ENCODE data around the gene PARD6B. TPM values are rescaled to one million over a fixed set of nuclear protein-coding genes. Genes with fewer than 3 reads are reported as not detected.

The PARD6B gene
- total RNA-seq, 1 donor from 2014 or later: 4.0 TPM

DNA sequence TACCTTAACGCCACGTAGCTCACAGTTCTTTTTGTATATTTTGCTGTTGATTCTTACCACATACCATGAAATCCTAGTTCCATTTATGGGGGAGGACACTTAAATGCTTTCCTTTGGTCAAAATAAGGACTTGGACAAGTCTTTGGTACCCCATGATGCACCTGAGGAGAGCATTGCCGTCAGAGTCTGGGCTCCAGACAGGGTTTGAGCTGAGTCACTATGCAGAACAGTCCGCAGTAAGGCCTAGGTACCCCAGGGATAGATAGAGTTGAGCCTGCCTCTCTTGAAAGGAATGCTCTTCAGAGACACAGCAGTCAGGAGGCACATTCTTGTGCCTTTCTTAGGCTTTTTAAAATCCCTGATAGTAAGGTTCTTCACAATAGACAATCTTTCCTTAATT is 6.0 kb downstream of the PARD6B start:
- H3K4me1 Mint-ChIP-seq (ENCODE audit: low read depth, unreplicated experiment): peaks cover 4% of the 10 kb centered on the region
- TF ChIP-seq, protein P1, sequence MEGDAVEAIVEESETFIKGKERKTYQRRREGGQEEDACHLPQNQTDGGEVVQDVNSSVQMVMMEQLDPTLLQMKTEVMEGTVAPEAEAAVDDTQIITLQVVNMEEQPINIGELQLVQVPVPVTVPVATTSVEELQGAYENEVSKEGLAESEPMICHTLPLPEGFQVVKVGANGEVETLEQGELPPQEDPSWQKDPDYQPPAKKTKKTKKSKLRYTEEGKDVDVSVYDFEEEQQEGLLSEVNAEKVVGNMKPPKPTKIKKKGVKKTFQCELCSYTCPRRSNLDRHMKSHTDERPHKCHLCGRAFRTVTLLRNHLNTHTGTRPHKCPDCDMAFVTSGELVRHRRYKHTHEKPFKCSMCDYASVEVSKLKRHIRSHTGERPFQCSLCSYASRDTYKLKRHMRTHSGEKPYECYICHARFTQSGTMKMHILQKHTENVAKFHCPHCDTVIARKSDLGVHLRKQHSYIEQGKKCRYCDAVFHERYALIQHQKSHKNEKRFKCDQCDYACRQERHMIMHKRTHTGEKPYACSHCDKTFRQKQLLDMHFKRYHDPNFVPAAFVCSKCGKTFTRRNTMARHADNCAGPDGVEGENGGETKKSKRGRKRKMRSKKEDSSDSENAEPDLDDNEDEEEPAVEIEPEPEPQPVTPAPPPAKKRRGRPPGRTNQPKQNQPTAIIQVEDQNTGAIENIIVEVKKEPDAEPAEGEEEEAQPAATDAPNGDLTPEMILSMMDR (IDR thresholded peaks at IDR 0.05; ENCODE audit: partially characterized antibody, unreplicated experiment): no peak
- H3K4me3 Mint-ChIP-seq (ENCODE audit: unreplicated experiment): no peak overlapping the region
- no peak for DNase-seq
- H3K36me3 Mint-ChIP-seq (ENCODE audit: unreplicated experiment): no peaks in the 10 kb centered on the region
- peaks cover under 1% of the 10 kb centered on the region for H3K27me3 Mint-ChIP-seq (ENCODE audit: unreplicated experiment)
- no peak overlapping the region for H3K27ac Mint-ChIP-seq (ENCODE audit: unreplicated experiment)
- peaks cover 2% of the 10 kb centered on the region for H3K9me3 Mint-ChIP-seq (ENCODE audit: unreplicated experiment)

DNA sequence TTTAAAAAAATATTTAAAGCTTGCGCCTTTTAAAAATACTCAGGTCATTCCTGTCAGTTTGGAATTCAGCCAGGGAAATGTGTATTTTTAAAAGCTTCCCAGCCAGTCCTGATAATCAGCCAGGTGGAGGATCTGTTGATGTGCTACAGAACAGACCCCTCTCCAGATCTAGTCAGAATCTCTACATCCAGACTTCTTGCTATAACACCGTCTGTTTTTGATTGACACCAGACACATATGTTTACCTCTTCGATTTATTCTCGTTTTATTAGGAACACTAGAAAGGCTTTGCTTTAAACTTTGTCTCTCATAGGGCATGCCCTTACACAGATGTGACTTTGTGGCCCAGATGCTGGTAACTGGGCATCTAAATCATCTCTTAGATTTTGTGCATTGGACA is 11.7 kb downstream of the PARD6B start:
- DNase-seq: no peak
- Mint-ChIP-seq H3K27ac (ENCODE audit: unreplicated experiment) (peak overlapping the region; percentile 6), H3K4me1 (ENCODE audit: low read depth, unreplicated experiment) (peaks cover 9% of the 10 kb centered on the region), H3K27me3 (ENCODE audit: unreplicated experiment) (no peaks in the 10 kb centered on the region), H3K4me3 (ENCODE audit: unreplicated experiment) (no peak overlapping the region), H3K36me3 (ENCODE audit: unreplicated experiment) (no peaks in the 10 kb centered on the region), H3K9me3 (ENCODE audit: unreplicated experiment) (no peaks in the 10 kb centered on the region)
- TF ChIP-seq, protein P1 (IDR thresholded peaks at IDR 0.05; ENCODE audit: partially characterized antibody, unreplicated experiment): no peak

DNA sequence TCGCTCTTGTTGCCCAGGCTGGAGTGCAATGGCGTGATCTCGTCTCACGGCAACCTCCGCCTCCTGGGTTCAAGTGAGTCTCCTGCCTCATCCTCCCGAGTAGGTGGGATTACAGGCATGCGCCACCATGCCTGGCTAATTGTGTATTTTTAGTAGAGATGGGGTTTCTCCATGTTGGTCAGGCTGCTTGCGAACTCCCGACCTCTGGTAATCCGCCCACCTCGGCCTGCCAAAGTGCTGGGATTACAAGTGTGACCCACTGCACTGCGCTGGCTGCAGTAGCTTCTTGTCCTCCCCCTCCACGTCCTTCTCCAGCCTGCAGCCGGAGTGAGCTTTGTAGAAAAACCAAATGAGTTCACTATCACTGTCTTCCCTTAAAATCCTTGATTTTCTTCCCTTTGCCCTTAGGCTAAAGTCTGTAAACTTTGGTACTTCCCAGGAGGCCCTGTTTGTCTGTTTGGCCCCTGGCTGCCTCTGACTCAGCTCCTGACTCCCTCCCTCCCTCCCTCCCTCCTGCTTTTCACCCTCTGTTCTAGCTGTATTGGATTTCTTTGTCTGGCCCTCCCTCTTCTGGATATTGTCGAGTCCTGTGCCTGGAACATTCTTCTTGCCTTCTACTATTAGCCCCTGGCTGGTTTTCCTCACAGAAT is 12.9 kb downstream of the PARD6B start:
- H3K9me3 Mint-ChIP-seq (ENCODE audit: unreplicated experiment): no peaks in the 10 kb centered on the region
- TF ChIP-seq, protein P1 (IDR thresholded peaks at IDR 0.05; ENCODE audit: partially characterized antibody, unreplicated experiment): no peak
- peaks cover 9% of the 10 kb centered on the region for H3K4me1 Mint-ChIP-seq (ENCODE audit: low read depth, unreplicated experiment)
- H3K36me3 Mint-ChIP-seq (ENCODE audit: unreplicated experiment): no peaks in the 10 kb centered on the region
- no peak for DNase-seq
- no peak overlapping the region for H3K4me3 Mint-ChIP-seq (ENCODE audit: unreplicated experiment)
- H3K27ac Mint-ChIP-seq (ENCODE audit: unreplicated experiment): no peak overlapping the region
- no peaks in the 10 kb centered on the region for H3K27me3 Mint-ChIP-seq (ENCODE audit: unreplicated experiment)

DNA sequence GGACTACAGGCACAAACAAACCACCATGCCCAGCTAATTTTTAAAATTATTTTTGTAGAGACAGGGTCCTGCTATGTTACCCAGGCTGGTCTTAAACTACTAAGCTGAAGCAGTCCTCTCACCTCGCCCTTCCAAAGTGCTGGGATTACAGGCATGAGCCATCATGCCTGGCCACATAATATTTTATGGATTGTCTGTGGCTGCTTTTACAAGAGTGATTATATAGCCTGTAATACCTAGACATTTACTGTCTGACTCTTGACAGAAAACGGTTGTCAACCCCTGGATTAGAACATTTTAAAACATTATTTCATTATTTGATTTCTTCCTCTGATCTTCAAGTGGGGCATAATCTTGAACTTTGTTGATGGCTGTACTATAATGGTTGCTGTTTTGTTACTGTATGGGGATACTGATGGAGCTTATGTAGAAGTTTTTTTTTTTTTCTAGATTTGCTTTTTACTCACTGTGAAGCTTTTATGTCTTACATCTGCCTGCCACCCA is 14.3 kb downstream of the PARD6B start:
- no peak overlapping the region for H3K4me3 Mint-ChIP-seq (ENCODE audit: unreplicated experiment)
- no peaks in the 10 kb centered on the region for H3K9me3 Mint-ChIP-seq (ENCODE audit: unreplicated experiment)
- H3K27me3 Mint-ChIP-seq (ENCODE audit: unreplicated experiment): no peaks in the 10 kb centered on the region
- no peaks in the 10 kb centered on the region for H3K36me3 Mint-ChIP-seq (ENCODE audit: unreplicated experiment)
- no peak overlapping the region for H3K27ac Mint-ChIP-seq (ENCODE audit: unreplicated experiment)
- TF ChIP-seq, protein P1 (IDR thresholded peaks at IDR 0.05; ENCODE audit: partially characterized antibody, unreplicated experiment): no peak
- DNase-seq: no peak
- peaks cover 9% of the 10 kb centered on the region for H3K4me1 Mint-ChIP-seq (ENCODE audit: low read depth, unreplicated experiment)

DNA sequence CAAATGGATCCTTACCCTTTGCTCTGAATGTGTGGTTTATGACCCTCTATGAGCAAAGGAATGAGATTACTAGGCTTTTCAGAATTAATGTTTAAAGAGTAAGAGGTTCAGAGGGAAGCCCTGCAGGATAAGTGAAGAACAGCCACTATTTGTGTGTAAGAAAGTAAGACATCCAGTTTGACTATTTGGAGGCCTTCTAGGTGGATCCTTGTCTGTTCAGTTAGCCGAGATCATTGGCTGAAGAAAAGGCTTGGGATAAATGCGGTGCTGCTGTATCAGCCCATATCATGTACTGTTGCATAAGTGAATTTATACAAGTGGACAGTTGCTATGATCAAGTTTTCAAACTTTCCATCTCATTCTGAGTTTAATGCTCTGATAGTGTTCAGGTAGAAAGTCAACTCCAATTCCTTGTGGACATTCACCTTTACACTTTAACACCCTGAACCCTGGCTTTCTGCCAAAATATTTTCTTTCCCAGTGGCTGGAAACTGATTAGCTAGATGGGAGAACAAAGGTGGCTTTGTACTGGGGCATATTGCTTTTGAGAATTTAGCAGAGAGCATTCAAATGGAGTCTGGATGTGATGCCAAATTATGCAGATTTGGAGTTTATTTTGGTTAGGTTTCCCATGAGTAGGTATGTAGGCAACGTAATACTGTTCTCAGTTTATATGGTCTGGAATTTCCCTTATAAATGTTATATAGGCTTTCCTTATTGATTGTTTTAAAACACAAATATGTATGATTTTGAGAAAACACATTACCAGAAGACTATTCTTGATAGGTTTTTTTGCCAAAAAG is 15.0 kb downstream of the PARD6B start:
- H3K9me3 Mint-ChIP-seq (ENCODE audit: unreplicated experiment): no peaks in the 10 kb centered on the region
- TF ChIP-seq, protein P1 (IDR thresholded peaks at IDR 0.05; ENCODE audit: partially characterized antibody, unreplicated experiment): no peak
- H3K4me3 Mint-ChIP-seq (ENCODE audit: unreplicated experiment): no peak overlapping the region
- DNase-seq: no peak
- H3K4me1 Mint-ChIP-seq (ENCODE audit: low read depth, unreplicated experiment): peaks cover 9% of the 10 kb centered on the region
- no peaks in the 10 kb centered on the region for H3K36me3 Mint-ChIP-seq (ENCODE audit: unreplicated experiment)
- no peak overlapping the region for H3K27ac Mint-ChIP-seq (ENCODE audit: unreplicated experiment)
- H3K27me3 Mint-ChIP-seq (ENCODE audit: unreplicated experiment): no peaks in the 10 kb centered on the region
